Activated CD8-positive, alpha-beta T cell treated with anti-CD3 and anti-CD28 coated beads for 36 hours (primary cell): ENCODE data around the gene CTNNA2. TPM values are rescaled to one million over a fixed set of nuclear protein-coding genes. Genes with fewer than 3 reads are reported as not detected.

Experiments
- ATAC-seq: fragments of 200-7000 bp; cut with Tn5 transposase; one replicate; pipeline ENCODE4 v1.10.0; 2021; ENCODE audit warnings: mild to moderate bottlenecking, moderate library complexity
- CTCF ChIA-PET: fragments of 350-600 bp; sonication (Branson Sonifier 250); formaldehyde crosslinking; loops from one replicate; lab custom pipeline; 2021; ENCODE audit warnings: antibody characterized with exemption; lab: Charles Lee
- POLR2A ChIA-PET: fragments of 350-600 bp; sonication (Branson Sonifier 250); formaldehyde crosslinking; loops from one replicate; lab custom pipeline; 2021; ENCODE audit warnings: antibody characterized with exemption; lab: Charles Lee
- DNase-seq: peaks from one replicate; pipeline ENCODE4 v3.0.0-alpha.2; 2020
- H3K27ac Mint-ChIP-seq: one replicate; pipeline ENCODE4 v1.8.0; 2021; ENCODE audit warnings: mild to moderate bottlenecking, mixed read lengths
- H3K27me3 Mint-ChIP-seq: one replicate; pipeline ENCODE4 v1.8.0; 2021; ENCODE audit warnings: mixed read lengths
- H3K36me3 Mint-ChIP-seq: one replicate; pipeline ENCODE4 v1.8.0; 2021; ENCODE audit warnings: low read depth, mixed read lengths
- H3K4me1 Mint-ChIP-seq: one replicate; pipeline ENCODE4 v1.8.0; 2021; ENCODE audit warnings: low read depth, mixed read lengths
- H3K4me3 Mint-ChIP-seq: one replicate; pipeline ENCODE4 v1.8.0; 2021; ENCODE audit warnings: mild to moderate bottlenecking, moderate library complexity, mixed read lengths
- H3K9me3 Mint-ChIP-seq: one replicate; pipeline ENCODE4 v1.8.0; 2021; ENCODE audit warnings: mixed read lengths
- intact Hi-C: fragments of 100-400 bp; cut with micrococcal nuclease; formaldehyde crosslinking; loops from one replicate; pipeline ENCODE4 v1.10.0; 2022
- total RNA-seq, 2 experiments: library from RNA; stranded (reverse); gene quantifications; one replicate each; pipeline ENCODE4 v1.2.3, GENCODE V29; 2021
- TF ChIP-seq, protein P1 (sequence below): fragments of 200-600 bp; IDR thresholded peaks from one replicate; pipeline ENCODE4 v1.8.0; 2022; ENCODE audit warnings: antibody characterized with exemption, mild to moderate bottlenecking

The CTNNA2 gene
- total RNA-seq, 2 experiments from 2014 or later, result not detected

DNA sequence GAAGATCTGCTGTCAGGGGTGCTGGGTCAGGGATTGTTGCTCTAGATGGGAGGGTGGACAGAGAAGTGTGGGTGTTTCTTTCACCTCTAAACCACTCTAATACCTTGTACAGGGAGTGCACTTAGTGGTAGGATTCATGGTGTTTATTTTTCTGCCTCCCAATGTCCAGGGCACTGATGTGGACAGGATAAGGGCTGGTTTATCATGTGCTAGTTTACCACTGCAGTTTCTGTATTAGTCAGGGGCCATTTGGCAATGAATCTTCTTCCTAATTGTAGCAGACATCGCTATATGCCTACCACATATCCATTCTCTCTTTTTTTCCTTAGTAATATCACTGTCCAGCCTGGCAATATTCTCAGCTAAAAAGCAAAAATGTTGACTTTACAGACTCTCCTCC lies 842.0 kb downstream of the CTNNA2 start:
- no peak for ATAC-seq
- no peaks in the 10 kb centered on the region for H3K4me1 Mint-ChIP-seq

GRCh38 chr2:80361904-80362303 lies 849.1 kb downstream of the CTNNA2 start:
- Mint-ChIP-seq H3K4me3 (no peak overlapping the region), H3K36me3 (no peaks in the 10 kb centered on the region), H3K9me3 (no peaks in the 10 kb centered on the region), H3K27me3 (no peaks in the 10 kb centered on the region), H3K4me1 (no peaks in the 10 kb centered on the region), H3K27ac (no peak overlapping the region)
- POLR2A ChIA-PET, result no interaction called here
- TF ChIP-seq, protein P1, sequence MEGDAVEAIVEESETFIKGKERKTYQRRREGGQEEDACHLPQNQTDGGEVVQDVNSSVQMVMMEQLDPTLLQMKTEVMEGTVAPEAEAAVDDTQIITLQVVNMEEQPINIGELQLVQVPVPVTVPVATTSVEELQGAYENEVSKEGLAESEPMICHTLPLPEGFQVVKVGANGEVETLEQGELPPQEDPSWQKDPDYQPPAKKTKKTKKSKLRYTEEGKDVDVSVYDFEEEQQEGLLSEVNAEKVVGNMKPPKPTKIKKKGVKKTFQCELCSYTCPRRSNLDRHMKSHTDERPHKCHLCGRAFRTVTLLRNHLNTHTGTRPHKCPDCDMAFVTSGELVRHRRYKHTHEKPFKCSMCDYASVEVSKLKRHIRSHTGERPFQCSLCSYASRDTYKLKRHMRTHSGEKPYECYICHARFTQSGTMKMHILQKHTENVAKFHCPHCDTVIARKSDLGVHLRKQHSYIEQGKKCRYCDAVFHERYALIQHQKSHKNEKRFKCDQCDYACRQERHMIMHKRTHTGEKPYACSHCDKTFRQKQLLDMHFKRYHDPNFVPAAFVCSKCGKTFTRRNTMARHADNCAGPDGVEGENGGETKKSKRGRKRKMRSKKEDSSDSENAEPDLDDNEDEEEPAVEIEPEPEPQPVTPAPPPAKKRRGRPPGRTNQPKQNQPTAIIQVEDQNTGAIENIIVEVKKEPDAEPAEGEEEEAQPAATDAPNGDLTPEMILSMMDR, result no peak
- no peak for ATAC-seq
- CTCF ChIA-PET, result no interaction called here
- intact Hi-C loops, result no loop called here
- DNase-seq, result no peak

More for the DNA sequence above, 842.0 kb downstream of the CTNNA2 start:
- ChIA-PET POLR2A (no interaction called here), CTCF (no interaction called here)
- TF ChIP-seq, protein P1, result no peak
- Mint-ChIP-seq H3K27ac (no peak overlapping the region), H3K27me3 (no peaks in the 10 kb centered on the region), H3K36me3 (no peaks in the 10 kb centered on the region), H3K4me3 (no peak overlapping the region), H3K9me3 (no peaks in the 10 kb centered on the region)
- intact Hi-C loops, result no loop called here
- no peak for DNase-seq

GRCh38 chr2:80363330-80363729 lies 850.5 kb downstream of the CTNNA2 start:
- Mint-ChIP-seq H3K4me3 (no peak overlapping the region), H3K36me3 (no peaks in the 10 kb centered on the region), H3K27ac (no peak overlapping the region), H3K4me1 (no peaks in the 10 kb centered on the region), H3K27me3 (no peaks in the 10 kb centered on the region), H3K9me3 (no peaks in the 10 kb centered on the region)
- intact Hi-C loops, result no loop called here
- ChIA-PET POLR2A (no interaction called here), CTCF (no interaction called here)
- DNase-seq, result no peak
- no peak for ATAC-seq
- TF ChIP-seq, protein P1, result no peak

DNA sequence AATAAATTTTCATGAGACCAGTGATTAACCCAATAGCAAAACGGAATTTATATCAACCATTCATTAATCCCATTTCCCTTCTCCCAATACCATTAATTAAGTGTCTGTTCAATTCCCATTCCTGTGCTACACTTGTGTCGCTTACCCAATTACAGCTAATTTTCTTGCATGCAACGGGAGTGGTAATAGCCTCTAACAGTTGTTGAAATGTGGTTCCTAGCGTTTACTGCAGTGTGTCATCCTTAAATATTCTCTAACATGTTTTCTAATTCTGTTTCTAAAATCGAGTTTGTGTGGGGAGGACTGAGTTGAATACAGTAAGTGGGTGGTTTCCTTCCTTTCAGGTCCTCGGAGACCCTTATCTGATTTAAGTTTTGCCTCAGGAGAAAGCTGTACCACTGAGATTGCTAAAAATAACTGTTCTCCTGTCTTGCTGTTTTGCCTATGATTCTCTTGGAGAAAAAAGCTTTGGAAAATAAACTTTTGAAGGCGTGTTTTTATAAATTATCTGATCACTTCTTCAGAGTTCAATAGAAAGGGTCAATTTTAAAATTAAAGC lies 851.0 kb downstream of the CTNNA2 start:
- no peak overlapping the region for H3K4me3 Mint-ChIP-seq
- POLR2A ChIA-PET, result no interaction called here
- TF ChIP-seq, protein P1, result no peak
- CTCF ChIA-PET, result no interaction called here
- DNase-seq (no peak), ATAC-seq (no peak)
- H3K9me3 Mint-ChIP-seq, result no peaks in the 10 kb centered on the region
- H3K4me1 Mint-ChIP-seq, result no peaks in the 10 kb centered on the region
- no peak overlapping the region for H3K27ac Mint-ChIP-seq
- intact Hi-C loops, result no loop called here
- no peaks in the 10 kb centered on the region for H3K27me3 Mint-ChIP-seq
- no peaks in the 10 kb centered on the region for H3K36me3 Mint-ChIP-seq

GRCh38 chr2:80364524-80365212 lies 851.8 kb downstream of the CTNNA2 start:
- Mint-ChIP-seq H3K9me3 (no peaks in the 10 kb centered on the region), H3K4me1 (no peaks in the 10 kb centered on the region)
- CTCF ChIA-PET, result no interaction called here

More at GRCh38 chr2:80364524-80365212, 851.8 kb downstream of the CTNNA2 start:
- no peak overlapping the region for H3K27ac Mint-ChIP-seq
- H3K4me3 Mint-ChIP-seq, result no peak overlapping the region
- DNase-seq (no peak), ATAC-seq (no peak)
- intact Hi-C loops, result no loop called here
- no peaks in the 10 kb centered on the region for H3K36me3 Mint-ChIP-seq
- H3K27me3 Mint-ChIP-seq, result no peaks in the 10 kb centered on the region
- TF ChIP-seq, protein P1, result no peak
- POLR2A ChIA-PET, result no interaction called here
